ENCODE results near the gene ANKRD29.

The ANKRD29 gene

GRCh38 chr18:23645568-23646175 lies 17.0 kb downstream of the ANKRD29 start:
- Histone ChIP-seq H3K27ac (ENCODE audit: extremely low read depth, low read depth, low read length) (no peak overlapping the region), H3K4me1 (ENCODE audit: control insufficient read depth, insufficient read depth, low read length) (no peaks in the 10 kb centered on the region), H3K36me3 (ENCODE audit: control insufficient read depth in 2 of 2, insufficient read depth in 1 of 2, low read length in 2 of 2) (no peaks in the 10 kb centered on the region), H3K9me3 (ENCODE audit: control insufficient read depth, insufficient read depth, low read depth, low read length) (no peaks in the 10 kb centered on the region), H3K4me3 (ENCODE audit: low read depth, low read length) (no peak overlapping the region)
- CTCF ChIA-PET: interaction anchor here (0.6 to 1.4 kb wide), 4 partner anchors 10 to 29 kb away, joined by 3 to 4 read pairs (median 4); no protein-coding TSS in a partner anchor
- POLR2A ChIA-PET: no interaction called here
- TF ChIP-seq ZNF585B (tag by site-specific recombination; IDR thresholded peaks at IDR 0.05) (no peak), ZNF510 (tag by site-specific recombination; IDR thresholded peaks at IDR 0.05; ENCODE audit: insufficient replicate concordance) (no peak), ZFP69B (tag by site-specific recombination; IDR thresholded peaks at IDR 0.05) (no peak), ZNF266 (tag by site-specific recombination; IDR thresholded peaks at IDR 0.05; ENCODE audit: low read depth) (no peak), TRIM28 (IDR thresholded peaks at IDR 0.05; ENCODE audit: borderline replicate concordance, low read length) (no peak), ZFP3 (tag by site-specific recombination; IDR thresholded peaks at IDR 0.05; ENCODE audit: low read depth) (no peak), ZNF600 (tag by site-specific recombination; IDR thresholded peaks at IDR 0.05) (no peak), SP2 (tag by site-specific recombination; IDR thresholded peaks at IDR 0.05) (no peak), ZNF560 (tag by site-specific recombination; IDR thresholded peaks at IDR 0.05; ENCODE audit: borderline replicate concordance) (no peak), WT1 (tag by site-specific recombination; IDR thresholded peaks at IDR 0.05) (no peak), ZNF501 (tag by site-specific recombination; IDR thresholded peaks at IDR 0.05) (no peak), TCF7L2 (IDR thresholded peaks at IDR 0.05; ENCODE audit: borderline replicate concordance, low read depth, low read length) (no peak), ZNF132 (tag by site-specific recombination; IDR thresholded peaks at IDR 0.05; ENCODE audit: borderline replicate concordance) (no peak), ZFP37 (tag by site-specific recombination; IDR thresholded peaks at IDR 0.05) (no peak), SALL2 (tag by site-specific recombination; IDR thresholded peaks at IDR 0.05; ENCODE audit: borderline replicate concordance) (no peak)

DNA sequence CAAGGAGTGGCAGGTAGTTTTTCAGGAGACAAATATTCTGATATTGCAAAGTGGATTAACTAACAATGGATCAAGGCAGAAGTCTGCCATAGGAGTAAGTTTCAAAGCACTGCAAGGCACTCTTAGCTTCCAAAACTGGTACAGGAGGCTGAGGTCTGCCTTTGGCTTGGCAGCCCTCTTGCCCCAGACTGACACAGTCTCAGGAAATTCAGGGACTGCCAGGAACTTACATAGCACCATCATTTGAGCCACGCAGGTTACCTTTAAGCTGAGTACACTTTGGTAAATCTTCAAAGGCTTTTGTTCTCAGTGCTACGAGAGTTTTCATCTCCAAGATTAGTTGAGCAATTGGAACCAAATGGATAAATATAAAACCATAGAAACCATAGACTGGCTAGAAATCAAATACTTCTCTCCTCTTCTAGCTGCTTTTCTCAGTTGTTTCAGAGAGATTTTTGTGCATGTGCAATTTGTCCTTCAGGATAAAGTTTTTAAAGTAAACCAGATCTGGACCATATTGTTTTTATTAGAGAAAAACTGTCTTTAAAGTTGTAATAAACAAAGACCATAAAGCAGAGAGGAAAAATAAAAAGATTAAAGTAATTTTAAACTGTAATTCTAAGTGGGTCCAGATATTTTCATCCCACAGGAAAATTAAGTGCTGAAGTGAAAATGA lies 18.8 kb downstream of the ANKRD29 start:
- Histone ChIP-seq H3K27ac (ENCODE audit: extremely low read depth, low read depth, low read length) (no peak overlapping the region), H3K9me3 (ENCODE audit: control insufficient read depth, insufficient read depth, low read depth, low read length) (no peaks in the 10 kb centered on the region), H3K36me3 (ENCODE audit: control insufficient read depth in 2 of 2, insufficient read depth in 1 of 2, low read length in 2 of 2) (no peaks in the 10 kb centered on the region), H3K4me1 (ENCODE audit: control insufficient read depth, insufficient read depth, low read length) (no peaks in the 10 kb centered on the region), H3K4me3 (ENCODE audit: low read depth, low read length) (no peak overlapping the region)
- POLR2A ChIA-PET: no interaction called here
- CTCF ChIA-PET: interaction anchor here (0.6 to 1.6 kb wide), 3 partner anchors 17 to 59 kb away, joined by 3 to 4 read pairs (median 4); no protein-coding TSS in a partner anchor
- no peak for TF ChIP-seq PRDM4 (tag by site-specific recombination; IDR thresholded peaks at IDR 0.05)
- TF ChIP-seq ZNF521 (tag by site-specific recombination; IDR thresholded peaks at IDR 0.05): no peak
- TF ChIP-seq ZNF530 (tag by site-specific recombination; IDR thresholded peaks at IDR 0.05; ENCODE audit: low read depth): no peak
- TF ChIP-seq, protein P1, sequence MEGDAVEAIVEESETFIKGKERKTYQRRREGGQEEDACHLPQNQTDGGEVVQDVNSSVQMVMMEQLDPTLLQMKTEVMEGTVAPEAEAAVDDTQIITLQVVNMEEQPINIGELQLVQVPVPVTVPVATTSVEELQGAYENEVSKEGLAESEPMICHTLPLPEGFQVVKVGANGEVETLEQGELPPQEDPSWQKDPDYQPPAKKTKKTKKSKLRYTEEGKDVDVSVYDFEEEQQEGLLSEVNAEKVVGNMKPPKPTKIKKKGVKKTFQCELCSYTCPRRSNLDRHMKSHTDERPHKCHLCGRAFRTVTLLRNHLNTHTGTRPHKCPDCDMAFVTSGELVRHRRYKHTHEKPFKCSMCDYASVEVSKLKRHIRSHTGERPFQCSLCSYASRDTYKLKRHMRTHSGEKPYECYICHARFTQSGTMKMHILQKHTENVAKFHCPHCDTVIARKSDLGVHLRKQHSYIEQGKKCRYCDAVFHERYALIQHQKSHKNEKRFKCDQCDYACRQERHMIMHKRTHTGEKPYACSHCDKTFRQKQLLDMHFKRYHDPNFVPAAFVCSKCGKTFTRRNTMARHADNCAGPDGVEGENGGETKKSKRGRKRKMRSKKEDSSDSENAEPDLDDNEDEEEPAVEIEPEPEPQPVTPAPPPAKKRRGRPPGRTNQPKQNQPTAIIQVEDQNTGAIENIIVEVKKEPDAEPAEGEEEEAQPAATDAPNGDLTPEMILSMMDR (tag by site-specific recombination; IDR thresholded peaks at IDR 0.05): no peak
- no peak for TF ChIP-seq ZNF626 (tag by site-specific recombination; IDR thresholded peaks at IDR 0.05)
- no peak for TF ChIP-seq ZNF473 (tag by site-specific recombination; IDR thresholded peaks at IDR 0.05)
- TF ChIP-seq ZNF214 (tag by site-specific recombination; IDR thresholded peaks at IDR 0.05; ENCODE audit: borderline replicate concordance): no peak
- no peak for TF ChIP-seq TSHZ1 (tag by site-specific recombination; IDR thresholded peaks at IDR 0.05; ENCODE audit: borderline replicate concordance)
- TF ChIP-seq OSR2 (tag by site-specific recombination; IDR thresholded peaks at IDR 0.05): no peak
- TF ChIP-seq, protein P2, sequence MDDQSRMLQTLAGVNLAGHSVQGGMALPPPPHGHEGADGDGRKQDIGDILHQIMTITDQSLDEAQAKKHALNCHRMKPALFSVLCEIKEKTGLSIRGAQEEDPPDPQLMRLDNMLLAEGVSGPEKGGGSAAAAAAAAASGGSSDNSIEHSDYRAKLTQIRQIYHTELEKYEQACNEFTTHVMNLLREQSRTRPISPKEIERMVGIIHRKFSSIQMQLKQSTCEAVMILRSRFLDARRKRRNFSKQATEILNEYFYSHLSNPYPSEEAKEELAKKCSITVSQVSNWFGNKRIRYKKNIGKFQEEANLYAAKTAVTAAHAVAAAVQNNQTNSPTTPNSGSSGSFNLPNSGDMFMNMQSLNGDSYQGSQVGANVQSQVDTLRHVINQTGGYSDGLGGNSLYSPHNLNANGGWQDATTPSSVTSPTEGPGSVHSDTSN (CRISPR knock-in tag; IDR thresholded peaks at IDR 0.05): no peak

Measured in HEK293 (cell line).